Upper lobe of left lung (tissue), 6 donors: ENCODE measurements around the gene REV3L. TPM values are rescaled to one million over a fixed set of nuclear protein-coding genes. Genes with fewer than 3 reads are reported as not detected.

Source experiments
- ATAC-seq, 2 donors: fragments of 200-7000 bp; cut with Tn5 transposase; one replicate each; pipeline ENCODE4 v1.9.1; 2022; ENCODE audit warnings: mild to moderate bottlenecking in 2 of 2, moderate library complexity in 2 of 2; ENCODE audit not compliant: low FRiP score in 2 of 2
- DNase-seq, 2 donors: peaks; one replicate each; pipeline ENCODE4 v3.0.0-alpha.2; 2019 to 2020
- H3K27ac ChIP-seq, 4 donors: fragments of 200-600 bp; sonication (generic); one replicate each; pipeline ENCODE4 v1.5.1; 2016 to 2019
- H3K27me3 ChIP-seq, 4 donors: fragments of 200-600 bp; sonication (generic); one replicate each; pipeline ENCODE4 v1.5.1; 2017 to 2019
- H3K36me3 ChIP-seq, 4 donors: fragments of 200-600 bp; sonication (generic); one replicate each; pipeline ENCODE4 v1.5.1; 2016 to 2019
- H3K4me1 ChIP-seq, 4 donors: fragments of 200-600 bp; sonication (generic); one replicate each; pipeline ENCODE4 v1.5.1; 2018 to 2019
- H3K4me3 ChIP-seq, 4 donors: fragments of 200-600 bp; sonication (generic); one replicate each; pipeline ENCODE4 v1.5.1; 2017 to 2019; ENCODE audit warnings: mild to moderate bottlenecking in 2 of 4, moderate library complexity in 1 of 4
- H3K9me3 ChIP-seq, 4 donors: fragments of 200-600 bp; sonication (generic); one replicate each; pipeline ENCODE4 v1.5.1; 2018 to 2019
- EP300 ChIP-seq, 4 donors: sonication (generic); formaldehyde crosslinking; IDR thresholded peaks; one replicate each; pipeline ENCODE4 v1.5.1; 2017; ENCODE audit warnings: antibody characterized with exemption in 4 of 4, control low read depth in 2 of 4
- POLR2A ChIP-seq, 4 donors: fragments of 450-650 bp; IDR thresholded peaks; one replicate each; pipeline ENCODE4 v1.5.1; 2016 to 2017; ENCODE audit warnings: antibody characterized with exemption in 4 of 4, mild to moderate bottlenecking in 2 of 4
- POLR2AphosphoS5 ChIP-seq, 2 donors: sonication (generic); formaldehyde crosslinking; IDR thresholded peaks; one replicate each; pipeline ENCODE4 v1.5.1; 2017; ENCODE audit warnings: antibody characterized with exemption in 2 of 2
- WGBS, 2 donors: methylation state at CpG; one replicate each; pipeline ENCODE4 v1.1.5; 2017 to 2018; 5-methylcytosine and 5-hydroxymethylcytosine counted together
- total RNA-seq, 6 donors: library from RNA; depleted of rRNA in 4 of 6; stranded (reverse); fragments of >200 nt in 4 of 6; gene quantifications; one replicate each; pipeline versions ENCODE4 v1.1.0 to v1.2.1, GENCODE V29; 2016 to 2021
- TF ChIP-seq, protein P1 (sequence below), 6 experiments: fragments of 450-650 bp in 4 of 6; fragments of 200-600 bp in 2 of 6; sonication (generic) in 2 of 6; IDR thresholded peaks; one replicate each; pipeline ENCODE4 v1.5.1; 2016 to 2019; ENCODE audit warnings: antibody characterized with exemption in 6 of 6
- donor health status: DM: no; HTN: no; CAD: no; lungs with moderate emphysema.
- donor health status: DM: no; HTN: yes; CAD: no; lungs with severe emphysema.

The REV3L gene, protein sequence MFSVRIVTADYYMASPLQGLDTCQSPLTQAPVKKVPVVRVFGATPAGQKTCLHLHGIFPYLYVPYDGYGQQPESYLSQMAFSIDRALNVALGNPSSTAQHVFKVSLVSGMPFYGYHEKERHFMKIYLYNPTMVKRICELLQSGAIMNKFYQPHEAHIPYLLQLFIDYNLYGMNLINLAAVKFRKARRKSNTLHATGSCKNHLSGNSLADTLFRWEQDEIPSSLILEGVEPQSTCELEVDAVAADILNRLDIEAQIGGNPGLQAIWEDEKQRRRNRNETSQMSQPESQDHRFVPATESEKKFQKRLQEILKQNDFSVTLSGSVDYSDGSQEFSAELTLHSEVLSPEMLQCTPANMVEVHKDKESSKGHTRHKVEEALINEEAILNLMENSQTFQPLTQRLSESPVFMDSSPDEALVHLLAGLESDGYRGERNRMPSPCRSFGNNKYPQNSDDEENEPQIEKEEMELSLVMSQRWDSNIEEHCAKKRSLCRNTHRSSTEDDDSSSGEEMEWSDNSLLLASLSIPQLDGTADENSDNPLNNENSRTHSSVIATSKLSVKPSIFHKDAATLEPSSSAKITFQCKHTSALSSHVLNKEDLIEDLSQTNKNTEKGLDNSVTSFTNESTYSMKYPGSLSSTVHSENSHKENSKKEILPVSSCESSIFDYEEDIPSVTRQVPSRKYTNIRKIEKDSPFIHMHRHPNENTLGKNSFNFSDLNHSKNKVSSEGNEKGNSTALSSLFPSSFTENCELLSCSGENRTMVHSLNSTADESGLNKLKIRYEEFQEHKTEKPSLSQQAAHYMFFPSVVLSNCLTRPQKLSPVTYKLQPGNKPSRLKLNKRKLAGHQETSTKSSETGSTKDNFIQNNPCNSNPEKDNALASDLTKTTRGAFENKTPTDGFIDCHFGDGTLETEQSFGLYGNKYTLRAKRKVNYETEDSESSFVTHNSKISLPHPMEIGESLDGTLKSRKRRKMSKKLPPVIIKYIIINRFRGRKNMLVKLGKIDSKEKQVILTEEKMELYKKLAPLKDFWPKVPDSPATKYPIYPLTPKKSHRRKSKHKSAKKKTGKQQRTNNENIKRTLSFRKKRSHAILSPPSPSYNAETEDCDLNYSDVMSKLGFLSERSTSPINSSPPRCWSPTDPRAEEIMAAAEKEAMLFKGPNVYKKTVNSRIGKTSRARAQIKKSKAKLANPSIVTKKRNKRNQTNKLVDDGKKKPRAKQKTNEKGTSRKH (N-terminal part only)
- total RNA-seq = 100 to 1,000 TPM in 1 of 6 donors, 10 to 100 TPM in 5; 29.7 to 106 (median 38.0) TPM

DNA sequence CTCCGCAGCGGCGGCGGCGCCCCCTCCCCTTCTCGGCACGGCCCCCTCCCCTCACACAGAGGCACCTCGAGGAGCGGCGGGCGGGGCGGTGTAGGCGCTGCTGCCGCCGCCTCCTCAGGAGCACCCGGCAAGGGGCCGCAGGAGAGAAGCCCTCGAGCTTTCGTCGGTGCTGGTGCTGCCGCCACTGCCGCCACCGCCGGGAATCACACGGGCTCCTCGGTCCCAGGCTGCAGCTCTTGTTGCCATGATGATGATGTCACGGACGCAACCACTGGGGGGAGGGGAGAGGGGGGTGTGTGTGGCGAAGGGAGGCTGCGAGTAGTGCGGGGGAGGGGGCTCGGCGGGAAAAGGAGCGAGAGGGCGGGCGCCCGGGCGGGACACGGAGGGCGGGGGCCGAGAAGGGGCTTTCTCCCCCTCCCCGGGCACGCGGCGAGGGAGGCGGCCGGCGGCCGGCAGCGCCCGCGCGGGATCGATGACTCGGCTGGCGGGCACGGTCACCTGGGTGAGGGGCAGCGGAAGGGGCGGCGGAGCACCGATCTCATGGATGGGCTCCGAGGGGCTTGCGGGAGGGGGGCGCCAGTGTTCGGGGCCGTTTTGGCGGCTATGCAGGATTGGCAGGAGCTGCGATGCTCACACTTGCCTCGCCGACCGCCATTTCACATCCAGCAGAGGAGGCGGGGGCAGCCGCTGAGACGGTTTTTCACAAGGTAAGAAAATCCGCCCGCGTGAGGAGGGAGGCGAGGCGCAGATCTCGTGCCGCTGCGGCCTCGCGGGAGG, at the start of gene REV3L:
Gene REV3L, minus strand, starts transcription at position 260 of the 777 bp plus-strand sequence. CDS start 330 bp downstream, outside the sequence.
- Histone ChIP-seq H3K9me3 (no peaks in the 10 kb centered on the region), H3K36me3 (no peaks in the 10 kb centered on the region), H3K4me3 (peak within 1 kb of the TSS; percentile 68 to 98 (median 78)), H3K27ac (peak within 1 kb of the TSS; percentile 99 to 100 (median 99)), H3K27me3 (no peaks in the 10 kb centered on the region), H3K4me1 (peaks cover 26 to 41% (median 38%) of the 10 kb centered on the region in 4 donors)
- WGBS, 2 donors = 0% methylated on average over 5 to 53 of the region's 84 CpGs
- TF ChIP-seq EP300 (IDR thresholded peaks at IDR 0.05) (no peak), POLR2A (IDR thresholded peaks at IDR 0.05) (peak in 3 of 4 donors; percentile 55 to 79 (median 57)), POLR2AphosphoS5 (IDR thresholded peaks at IDR 0.05) (peak; percentile 69 to 76)
- TF ChIP-seq, protein P1, sequence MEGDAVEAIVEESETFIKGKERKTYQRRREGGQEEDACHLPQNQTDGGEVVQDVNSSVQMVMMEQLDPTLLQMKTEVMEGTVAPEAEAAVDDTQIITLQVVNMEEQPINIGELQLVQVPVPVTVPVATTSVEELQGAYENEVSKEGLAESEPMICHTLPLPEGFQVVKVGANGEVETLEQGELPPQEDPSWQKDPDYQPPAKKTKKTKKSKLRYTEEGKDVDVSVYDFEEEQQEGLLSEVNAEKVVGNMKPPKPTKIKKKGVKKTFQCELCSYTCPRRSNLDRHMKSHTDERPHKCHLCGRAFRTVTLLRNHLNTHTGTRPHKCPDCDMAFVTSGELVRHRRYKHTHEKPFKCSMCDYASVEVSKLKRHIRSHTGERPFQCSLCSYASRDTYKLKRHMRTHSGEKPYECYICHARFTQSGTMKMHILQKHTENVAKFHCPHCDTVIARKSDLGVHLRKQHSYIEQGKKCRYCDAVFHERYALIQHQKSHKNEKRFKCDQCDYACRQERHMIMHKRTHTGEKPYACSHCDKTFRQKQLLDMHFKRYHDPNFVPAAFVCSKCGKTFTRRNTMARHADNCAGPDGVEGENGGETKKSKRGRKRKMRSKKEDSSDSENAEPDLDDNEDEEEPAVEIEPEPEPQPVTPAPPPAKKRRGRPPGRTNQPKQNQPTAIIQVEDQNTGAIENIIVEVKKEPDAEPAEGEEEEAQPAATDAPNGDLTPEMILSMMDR (IDR thresholded peaks at IDR 0.05) = peak in 1 of 6 experiments; percentile 8
- DNase-seq = peak; percentile 89 to 95
- ATAC-seq = peak; percentile 85 to 86

DNA sequence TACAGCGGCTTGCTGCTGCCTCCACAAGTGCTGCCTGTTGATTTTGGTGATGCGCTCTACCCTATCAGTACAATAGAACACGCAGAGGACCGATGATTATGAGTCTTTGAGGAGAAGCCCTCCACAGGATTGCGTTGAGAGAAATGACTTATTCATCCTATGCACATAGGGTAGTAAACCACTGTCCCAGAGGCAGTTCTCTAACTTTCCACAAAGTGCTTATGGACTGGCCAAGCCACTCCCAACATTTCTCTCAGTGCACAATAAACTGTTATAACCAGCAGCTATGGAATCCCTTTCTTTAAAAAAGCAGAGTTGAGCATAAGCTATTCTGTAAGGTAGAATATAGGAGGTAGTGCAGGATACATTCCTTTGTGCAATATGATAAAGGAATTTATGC, 48.2 kb upstream of the REV3L start:
- no peak overlapping the region for H3K27ac ChIP-seq
- no peaks in the 10 kb centered on the region for H3K27me3 ChIP-seq
- DNase-seq (no peak), ATAC-seq (no peak)
- TF ChIP-seq POLR2A (IDR thresholded peaks at IDR 0.05) (no peak), POLR2AphosphoS5 (IDR thresholded peaks at IDR 0.05) (no peak), EP300 (IDR thresholded peaks at IDR 0.05) (no peak)
- TF ChIP-seq, protein P1 (IDR thresholded peaks at IDR 0.05) = no peak
- H3K36me3 ChIP-seq = no peaks in the 10 kb centered on the region
- peaks cover 0 to 6% (median 1%) of the 10 kb centered on the region in 4 donors for H3K4me1 ChIP-seq
- WGBS, 2 donors = 92 to 97% methylated on average over 5 of the region's 5 CpGs
- no peaks in the 10 kb centered on the region for H3K9me3 ChIP-seq
- no peak overlapping the region for H3K4me3 ChIP-seq

DNA sequence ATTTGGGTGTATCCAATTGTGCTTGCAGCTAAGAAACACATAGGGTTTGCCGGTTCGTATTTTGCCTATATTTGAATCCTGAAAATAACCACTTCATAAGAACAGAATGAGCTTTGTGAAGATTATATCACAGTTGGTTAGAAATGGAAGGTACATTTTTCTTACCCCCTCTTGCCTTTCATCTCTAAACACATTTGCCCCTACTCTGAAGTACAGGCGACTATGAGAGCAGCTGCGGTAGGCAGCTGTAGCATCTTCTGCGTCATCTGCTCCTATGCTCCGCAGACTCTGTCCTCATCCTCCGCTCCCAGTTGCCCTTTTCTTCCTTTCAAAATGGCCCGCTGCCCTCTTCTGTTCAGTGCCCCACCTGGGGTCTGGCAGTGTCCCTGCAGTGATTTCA, 47.6 kb upstream of the REV3L start:
- H3K36me3 ChIP-seq = no peaks in the 10 kb centered on the region
- H3K27me3 ChIP-seq = no peaks in the 10 kb centered on the region
- H3K4me3 ChIP-seq = no peak overlapping the region
- no peak for TF ChIP-seq EP300 (IDR thresholded peaks at IDR 0.05)
- no peak for TF ChIP-seq POLR2AphosphoS5 (IDR thresholded peaks at IDR 0.05)
- TF ChIP-seq, protein P1 (IDR thresholded peaks at IDR 0.05) = no peak
- no peak for TF ChIP-seq POLR2A (IDR thresholded peaks at IDR 0.05)
- no peaks in the 10 kb centered on the region for H3K9me3 ChIP-seq
- ATAC-seq (no peak), DNase-seq (no peak)
- H3K4me1 ChIP-seq = peaks cover 0 to 6% (median 1%) of the 10 kb centered on the region in 4 donors
- WGBS, 2 donors = 97 to 98% methylated on average over 8 of the region's 8 CpGs
- no peak overlapping the region for H3K27ac ChIP-seq

DNA sequence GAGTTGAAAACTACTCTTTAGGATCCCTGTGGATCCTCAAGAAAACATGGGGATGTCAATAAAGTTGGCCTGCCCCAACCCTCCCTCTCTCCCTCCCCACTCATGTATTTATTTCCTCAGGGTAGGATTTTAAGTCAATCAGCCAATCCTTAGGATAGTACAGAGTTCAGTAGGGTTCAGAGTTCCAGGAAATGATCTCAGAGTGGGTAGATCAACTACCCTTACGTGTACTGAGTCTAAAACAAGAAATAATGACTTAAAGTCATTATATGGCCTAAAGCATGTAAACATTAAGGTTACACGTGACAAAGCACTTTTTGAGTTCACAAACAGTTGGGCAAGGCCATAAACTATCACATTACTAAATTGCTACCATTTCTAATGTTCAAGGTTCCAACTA, 47.2 kb upstream of the REV3L start:
- 65 to 80% methylated on average over 2 of the region's 2 CpGs for WGBS, 2 donors
- H3K4me1 ChIP-seq = peaks cover 0 to 6% (median 1%) of the 10 kb centered on the region in 4 donors
- H3K9me3 ChIP-seq = no peaks in the 10 kb centered on the region
- no peaks in the 10 kb centered on the region for H3K36me3 ChIP-seq
- no peak overlapping the region for H3K27ac ChIP-seq
- H3K27me3 ChIP-seq = no peaks in the 10 kb centered on the region
- no peak for TF ChIP-seq EP300 (IDR thresholded peaks at IDR 0.05)
- TF ChIP-seq POLR2A (IDR thresholded peaks at IDR 0.05) = no peak
- no peak for TF ChIP-seq POLR2AphosphoS5 (IDR thresholded peaks at IDR 0.05)
- TF ChIP-seq, protein P1 (IDR thresholded peaks at IDR 0.05) = no peak
- no peak overlapping the region for H3K4me3 ChIP-seq
- DNase-seq (no peak), ATAC-seq (no peak)
